CD14-positive monocyte (primary cell): ENCODE data around the gene RABGAP1. TPM values are rescaled to one million over a fixed set of nuclear protein-coding genes. Genes with fewer than 3 reads are reported as not detected.
A peak's percentile ranks its signal among the peaks of the same experiment; 100 is the strongest.

Experiments used
- DNase-seq, 3 donors: peaks; one replicate each; pipeline ENCODE4 v3.0.0-alpha.2; 2011 to 2022
- H2AFZ ChIP-seq: 2 replicates; pipeline ENCODE4 v1.6.0; 2012; ENCODE audit warnings: mild to moderate bottlenecking, low read depth, low read length, inconsistent platforms; ENCODE audit not compliant: insufficient read depth, poor library complexity, severe bottlenecking
- H3K27ac ChIP-seq, 2 donors: 1 replicate in 1 of 2; 2 replicates in 1 of 2; pipeline ENCODE4 v1.5.1; 2012 to 2013; ENCODE audit warnings: low read length in 2 of 2, control low read depth in 1 of 2, inconsistent platforms in 1 of 2, low read depth in 1 of 2, mild to moderate bottlenecking in 1 of 2
- H3K27me3 ChIP-seq, 2 donors: one replicate each; pipeline versions ENCODE4 v1.6.0 to v1.6.1; 2011 to 2013; ENCODE audit warnings: low read length in 2 of 2; ENCODE audit not compliant: control insufficient read depth in 2 of 2, insufficient read depth in 2 of 2
- H3K36me3 ChIP-seq, 2 donors: replicated peaks in 1 of 2; 1 replicate in 1 of 2; 2 replicates in 1 of 2; pipeline versions ENCODE4 v1.5.1 to v1.6.1; 2012 to 2013; ENCODE audit warnings: low read length in 2 of 2, control low read depth in 1 of 2, inconsistent platforms in 1 of 2, mild to moderate bottlenecking in 1 of 2; ENCODE audit not compliant: insufficient read depth in 2 of 2, control insufficient read depth in 1 of 2
- H3K4me1 ChIP-seq, 2 donors: 1 replicate in 1 of 2; 2 replicates in 1 of 2; pipeline versions ENCODE4 v1.5.1 to v1.6.1; 2012 to 2013; ENCODE audit warnings: low read length in 2 of 2, control low read depth in 1 of 2, inconsistent platforms in 1 of 2, mild to moderate bottlenecking in 1 of 2, moderate library complexity in 1 of 2; ENCODE audit not compliant: insufficient read depth in 2 of 2, control insufficient read depth in 1 of 2
- H3K4me2 ChIP-seq: replicated peaks from 2 replicates; pipeline ENCODE3; 2012; ENCODE audit warnings: low read length, moderate library complexity, mild to moderate bottlenecking; ENCODE audit not compliant: poor library complexity, severe bottlenecking; ENCODE audit errors: extremely low read depth
- H3K4me3 ChIP-seq, 3 experiments: fragments of 200-600 bp in 1 of 3; sonication (generic) in 1 of 3; replicated peaks in 1 of 3; 1 replicate in 2 of 3; 2 replicates in 1 of 3; pipeline ENCODE4 v1.5.1; 2011 to 2013; ENCODE audit warnings: low read length in 3 of 3, mild to moderate bottlenecking in 3 of 3, control low read depth in 2 of 3, low read depth in 2 of 3, inconsistent platforms in 1 of 3, moderate library complexity in 1 of 3
- H3K79me2 ChIP-seq: 2 replicates; pipeline ENCODE4 v1.6.0; 2012; ENCODE audit warnings: mild to moderate bottlenecking, control low read depth, inconsistent platforms, low read length, moderate library complexity; ENCODE audit not compliant: insufficient read depth
- H3K9ac ChIP-seq: 2 replicates; pipeline ENCODE4 v1.6.0; 2017; ENCODE audit warnings: low read length, mild to moderate bottlenecking; ENCODE audit not compliant: insufficient read depth, poor library complexity, severe bottlenecking
- H3K9me3 ChIP-seq, 2 donors: replicated peaks in 1 of 2; 1 replicate in 1 of 2; 2 replicates in 1 of 2; pipeline versions ENCODE4 v1.5.1 to v1.6.1; 2012 to 2013; ENCODE audit warnings: low read length in 2 of 2, control low read depth in 1 of 2; ENCODE audit not compliant: control insufficient read depth in 1 of 2, insufficient read depth in 1 of 2
- H4K20me1 ChIP-seq: 2 replicates; pipeline ENCODE4 v1.6.0; 2012; ENCODE audit warnings: mild to moderate bottlenecking, low read length, control low read depth, moderate library complexity; ENCODE audit not compliant: insufficient read depth
- H3K27ac Mint-ChIP-seq, 7 donors: one replicate each; pipeline ENCODE4 v1.8.0; 2020; ENCODE audit warnings: mild to moderate bottlenecking in 7 of 7, mixed read lengths in 7 of 7, moderate library complexity in 6 of 7, inconsistent platforms in 2 of 7
- H3K27me3 Mint-ChIP-seq, 3 donors: one replicate each; pipeline ENCODE4 v1.8.0; 2021 to 2022; ENCODE audit warnings: low read depth in 3 of 3, mild to moderate bottlenecking in 3 of 3, mixed read lengths in 3 of 3, moderate library complexity in 3 of 3, inconsistent platforms in 1 of 3
- H3K36me3 Mint-ChIP-seq, 2 donors: one replicate each; pipeline ENCODE4 v1.8.0; 2020; ENCODE audit warnings: mixed read lengths in 2 of 2, inconsistent platforms in 1 of 2, mild to moderate bottlenecking in 1 of 2
- H3K4me1 Mint-ChIP-seq: one replicate; pipeline ENCODE4 v1.8.0; 2020; ENCODE audit warnings: mild to moderate bottlenecking, mixed read lengths
- H3K4me3 Mint-ChIP-seq, 2 donors: one replicate each; pipeline ENCODE4 v1.8.0; 2020; ENCODE audit warnings: mild to moderate bottlenecking in 2 of 2, mixed read lengths in 2 of 2, moderate library complexity in 1 of 2
- H3K9me3 Mint-ChIP-seq, 7 donors: one replicate each; pipeline ENCODE4 v1.8.0; 2020 to 2022; ENCODE audit warnings: mixed read lengths in 7 of 7, mild to moderate bottlenecking in 6 of 7, moderate library complexity in 6 of 7, inconsistent platforms in 2 of 7
- CTCF ChIP-seq: fragments of 200-600 bp; IDR thresholded peaks from one replicate; pipeline ENCODE4 v1.8.0; 2022; ENCODE audit warnings: antibody characterized with exemption, mild to moderate bottlenecking
- WGBS: methylation state at CpG from one replicate; pipeline ENCODE4 v1.1.5; 2013; ENCODE audit warnings: missing lambda C conversion rate; ENCODE audit not compliant: insufficient coverage; 5-methylcytosine and 5-hydroxymethylcytosine counted together
- intact Hi-C, 2 donors: fragments of 100-400 bp; cut with micrococcal nuclease; formaldehyde crosslinking; loops; one replicate each; pipeline versions ENCODE4 v1.15.0 to v1.15.1; 2023
- polyA plus RNA-seq, 3 donors: library from polyadenylated mRNA; depleted of rRNA in 1 of 3; unstranded in 2 of 3; stranded (reverse) in 1 of 3; fragments of 300-500 nt in 2 of 3; fragments of >200 nt in 1 of 3; fragmentation: Illumina TruSeq in 2 of 3; gene quantifications; 1 replicate in 2 of 3; 2 replicates in 1 of 3; pipeline ENCODE4 v1.2.3, GENCODE V29; 2012 to 2021

Gene RABGAP1
- polyA plus RNA-seq, 3 donors = 14.7 to 24.1 (median 19.3) TPM

GRCh38 chr9:123097430-123098095, 156.7 kb downstream of the RABGAP1 start:
- Histone ChIP-seq H3K9me3 (no peaks in the 10 kb centered on the region), H4K20me1 (no peaks in the 10 kb centered on the region), H3K4me2 (no peak overlapping the region), H3K4me1 (no peaks in the 10 kb centered on the region), H3K4me3 (no peak overlapping the region), H2AFZ (no peak overlapping the region), H3K27me3 (no peaks in the 10 kb centered on the region), H3K79me2 (no peaks in the 10 kb centered on the region), H3K9ac (no peak overlapping the region), H3K36me3 (peaks cover 84 to 98% of the 10 kb centered on the region in 2 donors), H3K27ac (no peak overlapping the region)
- no peak for DNase-seq
- TF ChIP-seq CTCF = no peak
- no peaks in the 10 kb centered on the region for H3K9me3 Mint-ChIP-seq
- WGBS = 100% methylated on average over 2 of the region's 3 CpGs
- no peaks in the 10 kb centered on the region for H3K27me3 Mint-ChIP-seq
- intact Hi-C loops = no loop called here
- no peaks in the 10 kb centered on the region for H3K4me1 Mint-ChIP-seq
- H3K36me3 Mint-ChIP-seq = peaks cover 84 to 91% of the 10 kb centered on the region in 2 donors
- no peak overlapping the region for H3K27ac Mint-ChIP-seq
- no peak overlapping the region for H3K4me3 Mint-ChIP-seq

DNA sequence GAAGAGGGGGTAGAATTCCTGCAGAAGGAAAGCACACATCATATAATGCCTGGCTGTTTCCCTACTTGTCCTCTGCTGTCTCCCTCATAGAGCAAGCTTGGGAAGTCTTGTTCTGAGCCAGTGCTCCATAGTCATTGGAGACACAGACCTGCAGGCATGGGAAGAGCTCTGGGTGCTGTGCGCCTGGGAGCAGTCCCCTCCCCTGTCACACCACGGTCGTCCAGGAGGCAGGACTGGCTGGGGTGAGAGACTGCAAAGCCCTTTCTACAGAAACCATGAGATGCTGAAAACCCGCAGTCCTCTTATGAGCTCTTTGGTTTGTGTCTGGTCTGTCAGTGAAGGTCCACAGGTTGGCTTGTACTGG, 157.3 kb downstream of the RABGAP1 start:
- no peak for TF ChIP-seq CTCF
- Histone ChIP-seq H3K27me3 (no peaks in the 10 kb centered on the region), H2AFZ (no peak overlapping the region), H3K4me1 (no peaks in the 10 kb centered on the region), H4K20me1 (no peaks in the 10 kb centered on the region), H3K9ac (no peak overlapping the region), H3K4me3 (no peak overlapping the region), H3K9me3 (no peaks in the 10 kb centered on the region), H3K4me2 (no peak overlapping the region), H3K79me2 (no peaks in the 10 kb centered on the region), H3K36me3 (peaks cover 84 to 98% of the 10 kb centered on the region in 2 donors), H3K27ac (no peak overlapping the region)
- H3K4me3 Mint-ChIP-seq = no peak overlapping the region
- intact Hi-C loops = no loop called here
- H3K36me3 Mint-ChIP-seq = peaks cover 84 to 91% of the 10 kb centered on the region in 2 donors
- H3K4me1 Mint-ChIP-seq = no peaks in the 10 kb centered on the region
- H3K27me3 Mint-ChIP-seq = no peaks in the 10 kb centered on the region
- 100% methylated on average over 2 of the region's 4 CpGs for WGBS
- H3K9me3 Mint-ChIP-seq = no peaks in the 10 kb centered on the region
- no peak for DNase-seq
- peak overlapping the region in 1 of 7 donors; percentile 26 for H3K27ac Mint-ChIP-seq
